ENCODE data around the gene BCL2L1.
"Not testable (repeated sequence)": the region's sequence is repeated elsewhere in the genome, so short reads cannot be mapped to it uniquely, and the experiment has no call there.

Gene BCL2L1

GRCh38 chr20:31759836-31760518 lies 37.3 kb upstream of the BCL2L1 start:
- no peak for TF ChIP-seq CTCF (IDR thresholded peaks at IDR 0.05; ENCODE audit: insufficient read depth, low read depth, low read length, missing control alignments)
- H3K4me3 ChIP-seq (ENCODE audit: low read length): no peak overlapping the region
- no peak for DNase-seq (ENCODE audit: low read depth)

- DNase-seq (ENCODE audit: low read depth): no peak
- TF ChIP-seq CTCF (IDR thresholded peaks at IDR 0.05; ENCODE audit: insufficient read depth, low read depth, low read length, missing control alignments): no peak
- H3K4me3 ChIP-seq (ENCODE audit: low read length): no peak overlapping the region
Measured at GRCh38 chr20:31758991-31759390, 36.3 kb upstream of the BCL2L1 start.

GRCh38 chr20:31758521-31758920 lies 35.9 kb upstream of the BCL2L1 start:
- no peak for TF ChIP-seq CTCF (IDR thresholded peaks at IDR 0.05; ENCODE audit: insufficient read depth, low read depth, low read length, missing control alignments)
- DNase-seq (ENCODE audit: low read depth): no peak

GRCh38 chr20:31757254-31757653 lies 34.6 kb upstream of the BCL2L1 start:
- TF ChIP-seq CTCF (IDR thresholded peaks at IDR 0.05; ENCODE audit: insufficient read depth, low read depth, low read length, missing control alignments): no peak

More at GRCh38 chr20:31758521-31758920, 35.9 kb upstream of the BCL2L1 start:
- no peak overlapping the region for H3K4me3 ChIP-seq (ENCODE audit: low read length)

GRCh38 chr20:31751126-31751525 lies 28.5 kb upstream of the BCL2L1 start:
- no peak for DNase-seq (ENCODE audit: low read depth)
- H3K4me3 ChIP-seq (ENCODE audit: low read length): no peak overlapping the region
- no peak for TF ChIP-seq CTCF (IDR thresholded peaks at IDR 0.05; ENCODE audit: insufficient read depth, low read depth, low read length, missing control alignments)

More at GRCh38 chr20:31757254-31757653, 34.6 kb upstream of the BCL2L1 start:
- no peak overlapping the region for H3K4me3 ChIP-seq (ENCODE audit: low read length)
- DNase-seq (ENCODE audit: low read depth): no peak

GRCh38 chr20:31749223-31749622 lies 26.6 kb upstream of the BCL2L1 start:
- no peak for TF ChIP-seq CTCF (IDR thresholded peaks at IDR 0.05; ENCODE audit: insufficient read depth, low read depth, low read length, missing control alignments)
- no peak for DNase-seq (ENCODE audit: low read depth)

GRCh38 chr20:31747640-31748039 lies 25.0 kb upstream of the BCL2L1 start:
- DNase-seq (ENCODE audit: low read depth): no peak
- TF ChIP-seq CTCF (IDR thresholded peaks at IDR 0.05; ENCODE audit: insufficient read depth, low read depth, low read length, missing control alignments): no peak
- H3K4me3 ChIP-seq (ENCODE audit: low read length): no peak overlapping the region

More at GRCh38 chr20:31749223-31749622, 26.6 kb upstream of the BCL2L1 start:
- no peak overlapping the region for H3K4me3 ChIP-seq (ENCODE audit: low read length)

GRCh38 chr20:31747028-31747427 lies 24.4 kb upstream of the BCL2L1 start:
- not testable (repeated sequence) for H3K4me3 ChIP-seq (ENCODE audit: low read length); DNase-seq (ENCODE audit: low read depth)

All from epithelial cell of esophagus (primary cell).